Measurements from ENCODE around the gene PELI1. TPM values are rescaled to one million over a fixed set of nuclear protein-coding genes. Genes with fewer than 3 reads are reported as not detected.
A peak's percentile ranks its signal among the peaks of the same experiment; 100 is the strongest.

PELI1 gene
- total RNA-seq, 2 experiments from 2014 or later, result 29.8 to 39.2 TPM

DNA sequence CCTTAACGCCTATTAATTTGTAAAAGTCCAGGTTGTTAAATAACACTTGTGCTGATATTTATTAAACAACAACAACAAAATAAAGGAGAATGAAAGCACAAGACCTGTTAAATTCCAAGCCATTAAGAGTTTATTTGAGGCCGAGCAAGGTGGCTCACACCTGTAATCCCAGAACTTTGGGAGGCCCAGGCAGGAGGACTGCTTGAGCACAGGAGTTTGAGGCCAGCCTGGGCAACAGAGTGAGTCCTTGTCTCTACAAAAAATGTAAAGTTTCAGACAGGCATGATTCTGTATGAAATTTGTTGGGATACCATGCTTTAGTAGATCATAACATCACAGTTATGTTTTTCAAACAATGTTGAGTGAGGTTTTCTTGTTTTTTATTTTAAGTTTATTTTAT lies 17.1 kb downstream of the PELI1 start:
- CTCF ChIA-PET, result no interaction called here
- intact Hi-C loops (cut with micrococcal nuclease), result no loop called here
- peaks cover 71% of the 10 kb centered on the region for H3K4me1 Mint-ChIP-seq (ENCODE audit: low read depth)

DNA sequence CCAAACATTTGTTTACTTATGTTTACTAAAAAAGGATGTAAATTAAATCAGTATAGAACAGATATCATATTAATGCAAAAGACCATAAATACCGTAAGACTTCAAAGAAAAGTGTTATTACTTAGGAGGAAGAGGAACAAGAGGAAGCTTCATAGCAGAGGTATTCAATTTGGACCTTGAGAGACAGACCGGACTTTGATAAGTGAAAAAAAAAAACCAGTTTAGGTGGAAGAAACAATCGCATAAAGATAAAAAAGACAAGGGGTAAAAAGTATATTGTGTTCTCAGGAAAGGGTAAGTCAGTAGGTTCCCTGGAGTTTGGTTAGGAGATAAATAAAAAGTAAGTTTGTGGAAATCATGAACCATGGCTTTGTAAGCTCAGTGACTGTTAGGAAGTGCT lies 17.6 kb downstream of the PELI1 start:
- no peak for DNase-seq
- TF ChIP-seq CTCF (IDR thresholded peaks at IDR 0.05), result no peak
- ATAC-seq, result no peak
- H3K4me3 Mint-ChIP-seq, result no peak overlapping the region
- CTCF ChIA-PET, result no interaction called here
- POLR2A ChIA-PET, result no interaction called here
- H3K9me3 Mint-ChIP-seq, result peaks cover 1% of the 10 kb centered on the region
- intact Hi-C loops (cut with micrococcal nuclease), result no loop called here
- H3K27me3 Mint-ChIP-seq, result no peaks in the 10 kb centered on the region
- H3K4me1 Mint-ChIP-seq (ENCODE audit: low read depth), result peaks cover 68% of the 10 kb centered on the region
- H3K36me3 Mint-ChIP-seq (ENCODE audit: low read depth), result peaks cover 19% of the 10 kb centered on the region
- peak overlapping the region; percentile 66 for H3K27ac Mint-ChIP-seq

More for the DNA sequence above, 17.1 kb downstream of the PELI1 start:
- POLR2A ChIA-PET, result no interaction called here
- Mint-ChIP-seq H3K27me3 (no peaks in the 10 kb centered on the region), H3K27ac (peak overlapping the region; percentile 38), H3K9me3 (peaks cover 1% of the 10 kb centered on the region), H3K4me3 (no peak overlapping the region), H3K36me3 (ENCODE audit: low read depth) (peaks cover 24% of the 10 kb centered on the region)
- no peak for DNase-seq
- no peak for ATAC-seq
- no peak for TF ChIP-seq CTCF (IDR thresholded peaks at IDR 0.05)

GRCh38 chr2:64124571-64124970 lies 19.6 kb downstream of the PELI1 start:
- no peak for ATAC-seq
- ChIA-PET POLR2A (interaction anchor here (0.8 to 1.6 kb wide), 4 partner anchors 14 to 80 kb away, joined by 3 to 7 read pairs (median 4); no protein-coding TSS in a partner anchor), CTCF (interaction anchor here (1.5 to 3.6 kb wide), 4 partner anchors 8 to 206 kb away, joined by 3 to 18 read pairs (median 4); no protein-coding TSS in a partner anchor)
- Mint-ChIP-seq H3K4me1 (ENCODE audit: low read depth) (peaks cover 64% of the 10 kb centered on the region), H3K36me3 (ENCODE audit: low read depth) (peaks cover 18% of the 10 kb centered on the region), H3K27ac (peak overlapping the region; percentile 10), H3K4me3 (no peak overlapping the region), H3K27me3 (no peaks in the 10 kb centered on the region), H3K9me3 (peaks cover 1% of the 10 kb centered on the region)
- no peak for TF ChIP-seq CTCF (IDR thresholded peaks at IDR 0.05)
- DNase-seq, result no peak
- intact Hi-C loops (cut with micrococcal nuclease), result no loop called here

- H3K4me3 Mint-ChIP-seq, result no peak overlapping the region
- TF ChIP-seq CTCF (IDR thresholded peaks at IDR 0.05), result no peak
- intact Hi-C loops (cut with micrococcal nuclease), result no loop called here
- ChIA-PET CTCF (interaction anchor here (1.5 to 3.6 kb wide), 4 partner anchors 8 to 206 kb away, joined by 3 to 18 read pairs (median 4); no protein-coding TSS in a partner anchor), POLR2A (interaction anchor here (0.8 to 1.0 kb wide), 2 partner anchors 18 to 80 kb away, joined by 3 to 4 read pairs; no protein-coding TSS in a partner anchor)
- no peak for DNase-seq
- peaks cover 18% of the 10 kb centered on the region for H3K36me3 Mint-ChIP-seq (ENCODE audit: low read depth)
- peak overlapping the region; percentile 10 for H3K27ac Mint-ChIP-seq
- peaks cover 66% of the 10 kb centered on the region for H3K4me1 Mint-ChIP-seq (ENCODE audit: low read depth)
- no peaks in the 10 kb centered on the region for H3K27me3 Mint-ChIP-seq
- H3K9me3 Mint-ChIP-seq, result peaks cover 1% of the 10 kb centered on the region
- no peak for ATAC-seq
Measured at GRCh38 chr2:64124168-64124567, 20.1 kb downstream of the PELI1 start.

GRCh38 chr2:64123740-64124139 lies 20.5 kb downstream of the PELI1 start:
- no peak for TF ChIP-seq CTCF (IDR thresholded peaks at IDR 0.05)
- DNase-seq, result no peak
- intact Hi-C loops (cut with micrococcal nuclease), result no loop called here
- H3K27me3 Mint-ChIP-seq, result no peaks in the 10 kb centered on the region
- H3K36me3 Mint-ChIP-seq (ENCODE audit: low read depth), result peaks cover 18% of the 10 kb centered on the region
- peaks cover 63% of the 10 kb centered on the region for H3K4me1 Mint-ChIP-seq (ENCODE audit: low read depth)
- H3K9me3 Mint-ChIP-seq, result peaks cover 1% of the 10 kb centered on the region
- ChIA-PET POLR2A (interaction anchor here (0.6 to 1.0 kb wide), 4 partner anchors 17 to 91 kb away, joined by 3 to 4 read pairs (median 3); no protein-coding TSS in a partner anchor), CTCF (interaction anchor here (0.8 to 3.6 kb wide), 6 partner anchors 9 to 207 kb away, joined by 3 to 18 read pairs (median 3); no protein-coding TSS in a partner anchor)
- no peak for ATAC-seq
- H3K27ac Mint-ChIP-seq, result no peak overlapping the region
- no peak overlapping the region for H3K4me3 Mint-ChIP-seq

Data from activated CD8-positive, alpha-beta T cell treated with anti-CD3 and anti-CD28 coated beads for 36 hours (primary cell).